Measurements from ENCODE around the gene KIAA0825.

DNA sequence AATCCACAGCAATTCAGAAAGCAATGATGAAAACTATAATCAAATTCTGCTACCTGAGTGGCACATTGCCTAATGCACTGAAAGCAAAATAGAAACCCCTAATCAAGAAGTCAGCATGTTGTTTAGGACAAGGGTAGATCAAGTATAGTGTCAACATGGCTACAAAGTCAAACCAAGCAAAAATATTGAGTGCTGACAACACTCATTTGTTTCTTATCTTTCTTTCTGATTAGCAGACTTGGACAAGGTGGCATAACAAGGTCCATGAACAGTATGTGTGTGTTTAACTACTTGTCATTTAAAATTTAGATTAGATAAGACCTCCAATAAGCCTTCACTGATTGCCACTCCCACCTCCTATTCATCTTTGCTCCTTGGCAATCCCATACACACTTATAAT, 332.4 kb downstream of the KIAA0825 start:
- TF ChIP-seq SMC3 (IDR thresholded peaks at IDR 0.05; ENCODE audit: low read depth, low read length) (no peak), RAD21 (IDR thresholded peaks at IDR 0.05; ENCODE audit: low read length) (no peak), CTCF (IDR thresholded peaks at IDR 0.05) (no peak), USF1 (IDR thresholded peaks at IDR 0.05; ENCODE audit: borderline replicate concordance, low read depth) (no peak), MAX (IDR thresholded peaks at IDR 0.05; ENCODE audit: low read depth) (no peak), POLR2AphosphoS5 (IDR thresholded peaks at IDR 0.05; ENCODE audit: low read depth, low read length) (no peak), ELF1 (IDR thresholded peaks at IDR 0.05) (no peak), TEAD4 (IDR thresholded peaks at IDR 0.05; ENCODE audit: borderline replicate concordance, insufficient read depth) (no peak)
- TF ChIP-seq, protein P1, sequence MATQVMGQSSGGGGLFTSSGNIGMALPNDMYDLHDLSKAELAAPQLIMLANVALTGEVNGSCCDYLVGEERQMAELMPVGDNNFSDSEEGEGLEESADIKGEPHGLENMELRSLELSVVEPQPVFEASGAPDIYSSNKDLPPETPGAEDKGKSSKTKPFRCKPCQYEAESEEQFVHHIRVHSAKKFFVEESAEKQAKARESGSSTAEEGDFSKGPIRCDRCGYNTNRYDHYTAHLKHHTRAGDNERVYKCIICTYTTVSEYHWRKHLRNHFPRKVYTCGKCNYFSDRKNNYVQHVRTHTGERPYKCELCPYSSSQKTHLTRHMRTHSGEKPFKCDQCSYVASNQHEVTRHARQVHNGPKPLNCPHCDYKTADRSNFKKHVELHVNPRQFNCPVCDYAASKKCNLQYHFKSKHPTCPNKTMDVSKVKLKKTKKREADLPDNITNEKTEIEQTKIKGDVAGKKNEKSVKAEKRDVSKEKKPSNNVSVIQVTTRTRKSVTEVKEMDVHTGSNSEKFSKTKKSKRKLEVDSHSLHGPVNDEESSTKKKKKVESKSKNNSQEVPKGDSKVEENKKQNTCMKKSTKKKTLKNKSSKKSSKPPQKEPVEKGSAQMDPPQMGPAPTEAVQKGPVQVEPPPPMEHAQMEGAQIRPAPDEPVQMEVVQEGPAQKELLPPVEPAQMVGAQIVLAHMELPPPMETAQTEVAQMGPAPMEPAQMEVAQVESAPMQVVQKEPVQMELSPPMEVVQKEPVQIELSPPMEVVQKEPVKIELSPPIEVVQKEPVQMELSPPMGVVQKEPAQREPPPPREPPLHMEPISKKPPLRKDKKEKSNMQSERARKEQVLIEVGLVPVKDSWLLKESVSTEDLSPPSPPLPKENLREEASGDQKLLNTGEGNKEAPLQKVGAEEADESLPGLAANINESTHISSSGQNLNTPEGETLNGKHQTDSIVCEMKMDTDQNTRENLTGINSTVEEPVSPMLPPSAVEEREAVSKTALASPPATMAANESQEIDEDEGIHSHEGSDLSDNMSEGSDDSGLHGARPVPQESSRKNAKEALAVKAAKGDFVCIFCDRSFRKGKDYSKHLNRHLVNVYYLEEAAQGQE (IDR thresholded peaks at IDR 0.05; ENCODE audit: low read depth, low read length), result no peak
